GM12878 (cell line): ENCODE measurements around the gene CELF2. TPM values are rescaled to one million over a fixed set of nuclear protein-coding genes. Genes with fewer than 3 reads are reported as not detected.
A peak's percentile ranks its signal among the peaks of the same experiment; 100 is the strongest.

ENCODE experiments used
- ATAC-seq: fragments of 200-7000 bp; cut with Tn5 transposase; 3 replicates; pipeline ENCODE4 v1.9.1; 2020; ENCODE audit warnings: mild to moderate bottlenecking, moderate library complexity
- BruUV-seq: library from RNA; stranded (reverse); fragments of 400-500 nt; replicated peaks from 2 replicates; lab custom pipeline; 2021; lab: Mats Ljungman, UMichigan
- CTCF ChIA-PET: fragments of 300-600 bp; sonication (Branson Sonifier 250); formaldehyde crosslinking; extraction: SDS; loops from one replicate; lab custom pipeline; 2021; ENCODE audit warnings: inconsistent platforms; lab: Yijun Ruan, JAX
- POLR2A ChIA-PET: fragments of 350-600 bp; formaldehyde crosslinking; extraction: SDS; loops from one replicate; lab custom pipeline; 2021; ENCODE audit warnings: inconsistent platforms; lab: Charles Lee
- RAD21 ChIA-PET: fragments of 300-600 bp; sonication (Branson Sonifier 250); formaldehyde crosslinking; loops from one replicate; lab custom pipeline; 2023; ENCODE audit warnings: antibody characterized with exemption; ENCODE audit not compliant: unreplicated experiment; lab: Charles Lee
- SMC1A ChIA-PET: fragments of 300-600 bp; sonication (Branson Sonifier 250); formaldehyde crosslinking; loops from one replicate; lab custom pipeline; 2023; ENCODE audit not compliant: unreplicated experiment, uncharacterized antibody; lab: Charles Lee
- DNase-seq: peaks from one replicate; pipeline ENCODE4 v3.0.0-alpha.2; 2011; ENCODE audit warnings: low read depth, low spot score
- FAIRE-seq: peaks from 3 replicates; lab custom pipeline; 2011; peaks lifted over from hg19 to GRCh38; lab: Jason Lieb, UNC
- H2AFZ ChIP-seq: 2 replicates; pipeline ENCODE4 v1.6.0; 2011; ENCODE audit warnings: low read depth, low read length, control low read depth; ENCODE audit not compliant: control insufficient read depth
- H3K27ac ChIP-seq: 2 replicates; pipeline ENCODE4 v1.5.1; 2011; ENCODE audit warnings: control low read depth; ENCODE audit not compliant: control insufficient read depth, insufficient read depth
- H3K27me3 ChIP-seq, 2 experiments: replicated peaks in 1 of 2; 2 replicates each; pipeline versions ENCODE4 v1.6.0 to v1.6.1; 2011; ENCODE audit warnings: low read length in 1 of 2; ENCODE audit not compliant: control insufficient read depth in 2 of 2, insufficient read depth in 2 of 2
- H3K36me3 ChIP-seq, 2 experiments: 2 replicates each; pipeline ENCODE4 v1.5.1; 2011; ENCODE audit warnings: low read length in 1 of 2; ENCODE audit not compliant: control insufficient read depth in 2 of 2, insufficient read depth in 2 of 2
- H3K4me1 ChIP-seq: 2 replicates; pipeline ENCODE4 v1.6.1; 2011; ENCODE audit warnings: mild to moderate bottlenecking, low read length, moderate library complexity, mixed read lengths; ENCODE audit not compliant: control insufficient read depth, insufficient read depth
- H3K4me2 ChIP-seq: 2 replicates; pipeline ENCODE4 v1.6.0; 2011; ENCODE audit warnings: control low read depth; ENCODE audit not compliant: control insufficient read depth, insufficient read depth
- H3K4me3 ChIP-seq: fragments of 200-600 bp; sonication (generic); 2 replicates; pipeline ENCODE4 v1.5.1; 2016
- H3K79me2 ChIP-seq: 2 replicates; pipeline ENCODE4 v1.6.0; 2011; ENCODE audit warnings: low read length; ENCODE audit not compliant: control insufficient read depth, insufficient read depth
- H3K9ac ChIP-seq: 2 replicates; pipeline ENCODE4 v1.8.0; 2011; ENCODE audit warnings: low read length, control low read depth, mixed read lengths; ENCODE audit not compliant: control insufficient read depth, insufficient read depth
- H3K9me3 ChIP-seq: replicated peaks from 3 replicates; pipeline ENCODE4 v1.5.1; 2011; ENCODE audit warnings: mild to moderate bottlenecking, low read length; ENCODE audit not compliant: control insufficient read depth, insufficient read depth
- H4K20me1 ChIP-seq: 2 replicates; pipeline ENCODE4 v1.6.0; 2011; ENCODE audit not compliant: control insufficient read depth, insufficient read depth
- BCL3 ChIP-seq: IDR thresholded peaks from 2 replicates; pipeline ENCODE4 v1.6.1; 2011; ENCODE audit warnings: borderline replicate concordance, low read depth, mild to moderate bottlenecking, moderate library complexity, low read length; ENCODE audit not compliant: insufficient read depth, poor library complexity, severe bottlenecking
- CBX5 ChIP-seq: sonication (generic); IDR thresholded peaks from 2 replicates; pipeline ENCODE4 v1.6.1; 2016; ENCODE audit warnings: low read depth, moderate library complexity, mild to moderate bottlenecking, inconsistent platforms
- GABPA ChIP-seq: IDR thresholded peaks from 2 replicates; pipeline ENCODE4 v1.6.1; 2014; ENCODE audit warnings: antibody characterized with exemption, low read depth, mild to moderate bottlenecking, inconsistent platforms
- HSF1 ChIP-seq: fragments of 150-350 bp; IDR thresholded peaks from 2 replicates; pipeline ENCODE4 v1.6.1; 2014; ENCODE audit warnings: mild to moderate bottlenecking, low read depth, low read length
- IKZF2 ChIP-seq, 2 experiments: fragments of 450-650 bp; IDR thresholded peaks; 2 replicates each; pipeline ENCODE4 v1.6.1; 2017; ENCODE audit warnings: mild to moderate bottlenecking in 2 of 2, moderate library complexity in 2 of 2
- POLR2A ChIP-seq: IDR thresholded peaks from 2 replicates; pipeline ENCODE4 v1.6.1; 2011; ENCODE audit warnings: low read depth, mild to moderate bottlenecking, low read length
- PRDM15 ChIP-seq: fragments of 450-650 bp; formaldehyde crosslinking; IDR thresholded peaks from 2 replicates; pipeline ENCODE4 v1.4.0; 2020; ENCODE audit warnings: mild to moderate bottlenecking, moderate library complexity
- RELB ChIP-seq: fragments of 450-650 bp; IDR thresholded peaks from 2 replicates; pipeline ENCODE4 v1.6.1; 2017; ENCODE audit warnings: low read depth, mild to moderate bottlenecking, moderate library complexity
- ZZZ3 ChIP-seq: IDR thresholded peaks from 2 replicates; pipeline ENCODE4 v1.6.1; 2011; ENCODE audit warnings: low read depth; ENCODE audit not compliant: control insufficient read depth, insufficient read length
- WGBS: methylation state at CpG from one replicate; pipeline ENCODE4 v1.1.6; 2016; ENCODE audit warnings: low lambda C conversion rate; ENCODE audit not compliant: insufficient replicate concordance, insufficient coverage; ENCODE audit errors: missing lambda C conversion rate; 5-methylcytosine and 5-hydroxymethylcytosine counted together
- in situ Hi-C: fragments of 300-500 bp; cut with MboI; formaldehyde crosslinking; loops from 9 replicates; pipeline ENCODE4 v1.14.3; 2018; ENCODE audit warnings: mixed read lengths
- intact Hi-C: fragments of 100-400 bp; cut with micrococcal nuclease; formaldehyde crosslinking; loops from one replicate; pipeline ENCODE4 v1.14.2; 2022; ENCODE audit not compliant: unreplicated experiment
- polyA plus RNA-seq, 11 experiments: library from polyadenylated mRNA; depleted of rRNA in 4 of 11; unstranded in 6 of 11; stranded (reverse) in 5 of 11; fragments of >200 nt; fragmentation: Nextera tagmentation in 4 of 11; fragmentation: Illumina TruSeq in 1 of 11; extraction: Ambion mirVana in 4 of 11; extraction: Trizol in 1 of 11; gene quantifications; 1 replicate in 1 of 11; 2 replicates in 10 of 11; pipeline versions ENCODE4 v1.2.1 to v1.2.3, GENCODE V29; 2011 to 2016; ENCODE audit warnings: inconsistent platforms in 2 of 11, missing spikeins in 2 of 11, low read depth in 1 of 11
- total RNA-seq, 4 experiments: library from RNA; depleted of rRNA in 3 of 4; stranded (reverse); fragments of >200 nt in 3 of 4; fragmentation: Illumina TruSeq in 1 of 4; extraction: Trizol in 1 of 4; gene quantifications; 2 replicates each; pipeline versions ENCODE4 v1.2.1 to v1.2.3, GENCODE V29; 2013 to 2021

Gene CELF2
- total and polyA plus RNA-seq, 10 of the 15 experiments (the other 5 are each of a cell fraction or from before 2014, with no cell fraction given): 20.8 to 129 (median 86.3) TPM

GRCh38 chr10:11242443-11243387 is 225.0 kb downstream of the CELF2 start (continued):
- TF ChIP-seq BCL3 (peak; percentile 15), CBX5 (no peak)

GRCh38 chr10:11243425-11244222 is 226.0 kb downstream of the CELF2 start:
- WGBS: 27% methylated on average over 12 of the region's 12 CpGs
- CTCF ChIA-PET: interaction anchor here (0.7 to 7.6 kb wide), 14 partner anchors 8 to 131 kb away, joined by 3 to 89 read pairs (median 8); no protein-coding TSS in a partner anchor
- FAIRE-seq: no peak
- Histone ChIP-seq H3K79me2 (peaks cover 95% of the 10 kb centered on the region), H3K4me3 (peak overlapping the region; percentile 57), H3K27me3 (no peaks in the 10 kb centered on the region), H3K9ac (peak overlapping the region; percentile 80), H3K4me1 (peaks cover 78% of the 10 kb centered on the region), H3K27ac (peak overlapping the region; percentile 97), H3K4me2 (peak overlapping the region; percentile 63), H3K9me3 (no peaks in the 10 kb centered on the region), H3K36me3 (peaks cover 8 to 15% of the 10 kb centered on the region in 2 experiments), H2AFZ (no peak overlapping the region), H4K20me1 (no peaks in the 10 kb centered on the region)
- ATAC-seq: 0 out of 3 replicates have a peak, but pooled peaks have one; percentile 1
- intact Hi-C loops (loop anchor here (2.0 kb wide), 1 partner anchor 47 kb away; no protein-coding TSS in a partner anchor), in situ Hi-C loops (no loop called here)
- BruUV-seq: no TSS peak
- DNase-seq: no peak
- RAD21 ChIA-PET: interaction anchor here (0.7 to 15.0 kb wide), 22 partner anchors 12 to 205 kb away, joined by 3 to 212 read pairs (median 9); no protein-coding TSS in a partner anchor
- POLR2A ChIA-PET: interaction anchor here (0.5 to 8.2 kb wide), 14 partner anchors 17 to 713 kb away, joined by 3 to 130 read pairs (median 6); no protein-coding TSS in a partner anchor
- SMC1A ChIA-PET: interaction anchor here (0.7 to 15.6 kb wide), 24 partner anchors 8 to 130 kb away, joined by 3 to 417 read pairs (median 6); no protein-coding TSS in a partner anchor
- no peak for TF ChIP-seq HSF1
- TF ChIP-seq PRDM15 (CRISPR knock-in tag): no peak
- peak in 1 of 2 experiments; percentile 28; a peak in 1 of 4 replicates for TF ChIP-seq IKZF2 (IDR thresholded peaks at IDR 0.05)
- peak; percentile 52; the same call in 1 of the 2 replicates for TF ChIP-seq POLR2A
- TF ChIP-seq ZZZ3: no peak
- 0 out of 2 replicates have a peak, but pooled peaks have one; percentile 13 for TF ChIP-seq RELB
- TF ChIP-seq GABPA: no peak
